Endothelial cell of umbilical vein (primary cell): ENCODE measurements around the gene AS3MT. TPM values are rescaled to one million over a fixed set of nuclear protein-coding genes. Genes with fewer than 3 reads are reported as not detected.
A peak's percentile ranks its signal among the peaks of the same experiment; 100 is the strongest.

Experiments
- BruUV-seq: library from RNA; stranded (reverse); fragments of 400-500 nt; replicated peaks from 2 replicates; lab custom pipeline; 2021; lab: Mats Ljungman, UMichigan
- CTCF ChIA-PET: fragments of 300-600, 350-600 bp; sonication (Branson Sonifier 250); formaldehyde crosslinking; loops from one replicate; lab custom pipeline; 2021; ENCODE audit warnings: antibody characterized with exemption, inconsistent platforms; lab: Charles Lee
- POLR2A ChIA-PET: fragments of 300-600, 350-600 bp; sonication (Branson Sonifier 250); formaldehyde crosslinking; loops from one replicate; lab custom pipeline; 2021; ENCODE audit warnings: antibody characterized with exemption, inconsistent platforms; lab: Charles Lee
- DNase-seq: peaks from one replicate; pipeline ENCODE4 v3.0.0-alpha.2; 2011; ENCODE audit warnings: low read depth, low spot score
- FAIRE-seq: peaks from 2 replicates; lab custom pipeline; 2011; peaks lifted over from hg19 to GRCh38; lab: Jason Lieb, UNC
- H2AFZ ChIP-seq: 2 replicates; pipeline ENCODE4 v1.6.0; 2012; ENCODE audit warnings: low read depth, low read length, control low read depth, inconsistent platforms
- H3K27ac ChIP-seq: 2 replicates; pipeline ENCODE4 v1.5.1; 2011; ENCODE audit warnings: low read depth, mild to moderate bottlenecking, control low read depth, low read length, moderate library complexity; ENCODE audit not compliant: insufficient read depth
- H3K27me3 ChIP-seq, 2 experiments: 2 replicates each; pipeline versions ENCODE4 v1.6.0 to v1.6.1; 2011; ENCODE audit warnings: low read length in 2 of 2, mixed read lengths in 1 of 2; ENCODE audit not compliant: control insufficient read depth in 2 of 2, insufficient read depth in 2 of 2
- H3K36me3 ChIP-seq, 2 experiments: 2 replicates in 1 of 2; 3 replicates in 1 of 2; pipeline ENCODE4 v1.5.1; 2011; ENCODE audit warnings: low read length in 2 of 2, mild to moderate bottlenecking in 1 of 2, moderate library complexity in 1 of 2; ENCODE audit not compliant: control insufficient read depth in 2 of 2, insufficient read depth in 2 of 2; ENCODE audit errors: extremely low read depth in 1 of 2
- H3K4me1 ChIP-seq: 3 replicates; pipeline ENCODE4 v1.5.1; 2011; ENCODE audit warnings: mild to moderate bottlenecking, low read length; ENCODE audit not compliant: control insufficient read depth, insufficient read depth; ENCODE audit errors: extremely low read depth
- H3K4me2 ChIP-seq: 2 replicates; pipeline ENCODE4 v1.6.1; 2011; ENCODE audit warnings: low read length, control low read depth, mixed read lengths; ENCODE audit not compliant: insufficient read depth
- H3K4me3 ChIP-seq, 3 experiments: fragments of 200-600 bp in 1 of 3; sonication (generic), shearing (Covaris generic) in 1 of 3; replicated peaks in 1 of 3; 2 replicates each; pipeline ENCODE4 v1.5.1; 2011 to 2016; ENCODE audit warnings: control low read depth in 3 of 3, low read length in 3 of 3, mild to moderate bottlenecking in 2 of 3, inconsistent platforms in 1 of 3, low read depth in 1 of 3, moderate library complexity in 1 of 3; ENCODE audit not compliant: insufficient read depth in 1 of 3
- H3K79me2 ChIP-seq: 2 replicates; pipeline ENCODE4 v1.6.0; 2012; ENCODE audit warnings: low read length, inconsistent platforms; ENCODE audit not compliant: control insufficient read depth, insufficient read depth
- H3K9ac ChIP-seq: replicated peaks from 2 replicates; pipeline ENCODE3; 2011; ENCODE audit warnings: low read length, control low read depth; ENCODE audit not compliant: insufficient read depth; ENCODE audit errors: extremely low read depth
- H3K9me1 ChIP-seq: replicated peaks from 3 replicates; pipeline ENCODE4 v1.6.0; 2011; ENCODE audit warnings: mild to moderate bottlenecking, low read length; ENCODE audit not compliant: control insufficient read depth, insufficient read depth; ENCODE audit errors: extremely low read depth
- H3K9me3 ChIP-seq: replicated peaks from 2 replicates; pipeline ENCODE4 v1.5.1; 2012; ENCODE audit warnings: low read length, inconsistent platforms; ENCODE audit not compliant: control insufficient read depth, insufficient read depth
- H4K20me1 ChIP-seq: replicated peaks from 2 replicates; pipeline ENCODE3; 2011; ENCODE audit warnings: mild to moderate bottlenecking, low read length; ENCODE audit not compliant: control insufficient read depth, insufficient read depth; ENCODE audit errors: extremely low read depth
- CTCF ChIP-seq, 2 donors: IDR thresholded peaks; 1 replicate in 1 of 2; 2 replicates in 1 of 2; pipeline ENCODE4 v1.5.1; 2011; ENCODE audit warnings: low read length in 2 of 2, mild to moderate bottlenecking in 2 of 2, moderate library complexity in 2 of 2, control low read depth in 1 of 2, inconsistent platforms in 1 of 2, low read depth in 1 of 2; ENCODE audit not compliant: insufficient read depth in 1 of 2; ENCODE audit errors: extremely low read depth in 1 of 2
- EZH2 ChIP-seq: IDR thresholded peaks from 2 replicates; pipeline ENCODE4 v1.6.1; 2012; ENCODE audit warnings: borderline replicate concordance, low read depth, mild to moderate bottlenecking, moderate library complexity, low read length, inconsistent platforms; ENCODE audit not compliant: severe bottlenecking
- GATA2 ChIP-seq: IDR thresholded peaks from 2 replicates; pipeline ENCODE4 v1.7.0; 2011; ENCODE audit warnings: low read depth, mild to moderate bottlenecking, moderate library complexity, mixed read lengths, low read length; ENCODE audit not compliant: insufficient read length, insufficient read depth
- JUN ChIP-seq: IDR thresholded peaks from 2 replicates; pipeline ENCODE4 v1.6.1; 2011; ENCODE audit warnings: borderline replicate concordance, low read depth; ENCODE audit not compliant: insufficient read length, insufficient read depth
- MAX ChIP-seq: IDR thresholded peaks from 2 replicates; pipeline ENCODE4 v1.6.1; 2011; ENCODE audit not compliant: insufficient read depth, insufficient read length
- MYC ChIP-seq: IDR thresholded peaks from one replicate; pipeline ENCODE4 v1.6.1; 2011; ENCODE audit warnings: mild to moderate bottlenecking, low read depth, low read length
- POLR2A ChIP-seq: IDR thresholded peaks from 2 replicates; pipeline ENCODE4 v1.6.1; 2012; ENCODE audit warnings: low read depth, mild to moderate bottlenecking, control low read depth, low read length
- POLR2AphosphoS5 ChIP-seq: IDR thresholded peaks from 2 replicates; pipeline ENCODE4 v1.6.1; 2012; ENCODE audit warnings: low read depth, mild to moderate bottlenecking, control low read depth, low read length, moderate library complexity; ENCODE audit not compliant: insufficient read depth
- dilution Hi-C: fragments of 300-500 bp; cut with MboI; formaldehyde crosslinking; loops from one replicate; pipeline ENCODE4 v1.15.0; 2019; ENCODE audit warnings: low sequenced_read_pairs; ENCODE audit not compliant: extremely low pct_ligation_motif_present
- intact Hi-C: fragments of 100-400 bp; cut with micrococcal nuclease; formaldehyde crosslinking; loops from one replicate; pipeline ENCODE4 v1.10.0; 2022
- polyA plus RNA-seq, 4 experiments: library from polyadenylated mRNA; depleted of rRNA in 3 of 4; stranded (reverse) in 3 of 4; unstranded in 1 of 4; fragments of >200 nt; gene quantifications; 2 replicates each; pipeline versions ENCODE4 v1.2.1 to v1.2.3, GENCODE V29; 2011 to 2012; ENCODE audit warnings: missing spikeins in 1 of 4
- total RNA-seq: library from RNA; stranded (reverse); gene quantifications from 2 replicates; pipeline ENCODE4 v1.2.3, GENCODE V29; 2021

Gene AS3MT
- total and polyA plus RNA-seq, 2 donors (not counting 3 experiments of a cell fraction or from before 2014, with no cell fraction given) = 1.0 TPM; not detected in 1

GRCh38 chr10:102917962-102918816 is 48.9 kb downstream of the AS3MT start, which contains the start of gene CNNM2:
CNNM2 (plus strand) TSS chr10:102918294; CDS start chr10:102918481, 187 bp downstream.
- TF ChIP-seq POLR2AphosphoS5 = no peak
- TF ChIP-seq GATA2 = no peak
- TF ChIP-seq EZH2 = no peak
- TF ChIP-seq MYC = no peak
- TF ChIP-seq JUN = no peak
- TF ChIP-seq CTCF (IDR thresholded peaks at IDR 0.05; ENCODE audit: extremely low read depth in 1 of 2, insufficient read depth in 1 of 2, low read depth in 1 of 2, low read length in 2 of 2) = no peak
- TF ChIP-seq POLR2A = peak; percentile 59
- peak; percentile 86 for TF ChIP-seq MAX
- H3K27me3 ChIP-seq = peaks cover 13 to 15% of the 10 kb centered on the region in 2 experiments
- no peaks in the 10 kb centered on the region for H3K79me2 ChIP-seq
- H3K27ac ChIP-seq = peak within 1 kb of the TSS; percentile 57
- peak within 1 kb of the TSS; percentile 69 for H3K4me2 ChIP-seq
- H2AFZ ChIP-seq = peak within 1 kb of the TSS; percentile 96
- no peaks in the 10 kb centered on the region for H3K36me3 ChIP-seq
- H3K9me3 ChIP-seq = no peaks in the 10 kb centered on the region
- intact Hi-C loops (loop anchor here (1.0 to 5.0 kb wide), 6 partner anchors 151 to 416 kb away; partner anchors contain the start of genes NT5C2 and WBP1L), dilution Hi-C loops (no loop called here)
- no peaks in the 10 kb centered on the region for H4K20me1 ChIP-seq
- ChIA-PET POLR2A (interaction anchor here (0.7 to 0.9 kb wide), 3 partner anchors 274 to 325 kb away, joined by 3 to 4 read pairs (median 4); partner anchors contain the start of gene NT5C2), CTCF (interaction anchor here (0.5 to 8.5 kb wide), 52 partner anchors 7 to 567 kb away, joined by 3 to 211 read pairs (median 4); partner anchors contain the start of genes ATP5MK, BORCS7, CYP17A1 and NT5C2)
- peak within 1 kb of the TSS; percentile 66 for H3K9ac ChIP-seq
- H3K4me1 ChIP-seq = peaks cover 10% of the 10 kb centered on the region
- FAIRE-seq (peak; percentile 99), DNase-seq (peak; percentile 100)
- H3K4me3 ChIP-seq = peak within 1 kb of the TSS; percentile 43 to 76 (median 47)
- BruUV-seq = no TSS peak
- H3K9me1 ChIP-seq = no peaks in the 10 kb centered on the region
